Right renal pelvis (tissue), 4 donors: ENCODE results near the gene MRPL2. TPM values are rescaled to one million over a fixed set of nuclear protein-coding genes. Genes with fewer than 3 reads are reported as not detected.
"Not testable (repeated sequence)": the region's sequence is repeated elsewhere in the genome, so short reads cannot be mapped to it uniquely, and the experiment has no call there.

Source experiments
- DNase-seq, 4 donors: peaks; one replicate each; pipeline ENCODE4 v3.0.0-alpha.2; 2013; ENCODE audit warnings: low read depth in 4 of 4, low spot score in 3 of 4, missing footprints in 1 of 4
- polyA plus RNA-seq, 4 donors: library from polyadenylated mRNA; unstranded; fragments of 120-200 nt; gene quantifications; one replicate each; pipeline ENCODE4 v1.2.1, GENCODE V29; 2013; ENCODE audit not compliant: insufficient read length in 4 of 4

MRPL2 gene
- polyA plus RNA-seq, 4 donors: 60.4 to 71.6 (median 62.7) TPM

DNA sequence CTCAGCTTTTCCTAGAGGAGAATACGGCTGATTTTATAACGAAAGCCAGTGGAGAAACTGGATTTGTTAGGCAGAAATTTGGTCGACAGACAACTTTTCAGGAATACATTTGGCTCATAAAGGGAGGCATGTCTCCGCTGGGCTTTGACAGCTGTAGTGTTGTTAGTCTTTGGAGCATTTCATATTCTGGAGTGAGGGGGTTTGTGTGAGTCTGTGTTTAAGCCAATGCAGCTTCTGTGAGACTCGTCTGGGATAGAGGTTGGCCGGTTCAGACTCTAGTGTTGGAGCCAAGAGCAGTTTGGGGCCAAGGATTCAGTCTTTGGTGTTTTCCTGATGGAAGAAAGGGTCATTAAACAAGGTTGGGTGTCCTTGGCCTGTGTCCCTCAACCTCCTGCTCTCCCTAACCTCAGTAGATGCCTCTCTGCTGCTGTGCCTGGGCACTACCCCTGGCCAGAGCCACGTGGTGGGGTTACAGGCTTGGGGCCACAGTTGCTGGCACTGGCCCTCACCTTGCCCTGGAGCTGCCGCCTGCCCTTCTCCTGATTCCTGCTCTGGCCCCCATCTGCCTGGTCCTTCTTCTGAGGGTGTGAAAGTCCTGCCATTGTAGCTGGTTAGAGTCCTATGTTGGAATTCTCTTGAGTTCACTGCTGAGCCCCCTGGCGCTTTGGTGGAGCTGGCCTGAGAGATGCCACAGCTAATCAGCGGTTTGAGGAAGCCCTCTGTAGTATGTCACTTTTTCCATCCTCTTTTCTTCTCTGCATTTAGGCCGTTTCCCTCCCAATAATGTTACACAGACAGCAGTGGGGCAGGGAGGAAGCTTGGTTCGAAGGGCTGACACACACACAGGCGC, 23.8 kb upstream of the MRPL2 start:
- DNase-seq: no peak

DNA sequence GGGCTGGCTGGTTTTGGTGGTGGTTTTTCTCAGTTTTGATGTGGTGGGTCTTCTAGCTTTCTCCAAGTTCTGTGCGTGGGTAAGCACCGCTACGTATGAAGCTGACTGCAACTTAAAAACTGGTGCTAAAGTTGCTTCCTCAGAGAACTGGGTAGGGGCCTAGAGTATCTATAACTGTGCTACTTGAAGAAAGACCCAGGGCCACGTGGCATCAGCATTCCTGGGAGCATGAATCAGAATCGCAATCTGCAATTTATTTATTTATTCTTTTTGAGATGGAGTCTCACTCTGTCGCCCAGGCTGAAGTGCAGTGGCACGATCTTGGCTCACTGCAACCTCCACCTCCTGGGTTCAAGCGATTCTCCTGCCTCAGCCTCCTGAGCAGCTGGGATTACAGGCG, 22.7 kb upstream of the MRPL2 start:
- not testable (repeated sequence) for DNase-seq

DNA sequence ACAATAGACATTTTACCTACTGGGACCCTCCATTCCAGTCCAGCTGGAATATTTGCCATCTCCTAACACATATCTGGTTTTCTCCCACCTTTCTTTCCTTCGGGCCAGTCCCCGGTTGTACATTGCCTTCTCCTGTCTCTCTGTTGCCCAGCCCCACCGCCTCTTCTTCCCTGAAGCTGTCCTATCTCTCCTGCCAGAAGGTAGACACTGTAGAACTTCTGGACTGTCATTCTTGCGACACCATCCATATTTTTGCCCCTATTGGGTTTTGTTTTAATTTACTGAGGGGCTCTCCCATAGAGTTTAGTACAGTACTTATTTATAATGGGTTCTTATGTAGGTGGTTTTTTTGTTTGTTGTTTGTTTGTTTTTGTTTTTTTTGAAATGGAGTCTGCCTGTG, 21.8 kb upstream of the MRPL2 start:
- DNase-seq: no peak

- DNase-seq: no peak
These were observed 19.5 kb upstream of the MRPL2 start for GRCh38 chr6:43078691-43079090.

GRCh38 chr6:43077981-43078511, 18.8 kb upstream of the MRPL2 start:
- DNase-seq: no peak

GRCh38 chr6:43077333-43077809, 18.1 kb upstream of the MRPL2 start:
- DNase-seq: no peak

DNA sequence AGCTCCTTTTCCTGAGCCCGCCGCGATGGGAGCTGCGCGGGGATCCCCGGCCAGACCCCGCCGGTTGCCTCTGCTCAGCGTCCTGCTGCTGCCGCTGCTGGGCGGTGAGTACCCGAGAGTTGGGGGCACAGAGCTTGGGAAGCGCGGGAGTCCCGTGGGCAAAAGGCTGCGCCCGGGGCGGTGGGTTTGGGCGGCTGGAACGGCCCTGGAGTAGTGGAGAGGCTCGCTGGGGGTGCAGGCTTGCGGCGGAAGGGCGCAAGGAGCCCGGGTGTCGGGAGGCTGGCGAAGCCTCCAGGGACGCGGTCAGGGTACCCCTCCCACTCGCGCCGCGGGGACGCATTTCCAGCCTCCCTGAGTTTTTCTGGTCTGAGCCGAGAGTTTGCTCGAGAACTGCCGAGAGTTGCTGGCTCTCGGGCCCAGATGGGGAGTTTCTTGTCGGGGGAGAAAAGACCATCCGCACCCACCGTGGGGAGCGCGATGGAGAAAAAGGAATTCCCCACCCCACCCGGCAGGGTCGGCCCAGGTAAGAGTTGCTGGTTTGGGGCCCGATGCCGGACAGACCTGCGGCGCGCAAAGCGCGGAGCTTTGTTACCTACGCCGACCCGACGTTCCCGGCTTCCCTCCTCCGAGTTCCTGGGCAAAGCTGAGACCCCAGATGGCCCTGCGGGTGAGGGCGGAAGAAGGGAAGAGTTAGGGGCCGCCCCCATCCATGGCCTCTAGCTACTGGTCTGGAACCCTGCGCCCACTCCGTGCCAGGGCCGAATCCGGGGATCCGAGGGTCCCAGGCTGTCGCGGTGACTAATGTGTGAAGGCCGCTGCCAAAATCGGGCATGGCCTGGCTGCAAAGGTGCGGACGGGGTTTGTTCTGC, 17.5 kb upstream of the MRPL2 start:
- no peak for DNase-seq

DNA sequence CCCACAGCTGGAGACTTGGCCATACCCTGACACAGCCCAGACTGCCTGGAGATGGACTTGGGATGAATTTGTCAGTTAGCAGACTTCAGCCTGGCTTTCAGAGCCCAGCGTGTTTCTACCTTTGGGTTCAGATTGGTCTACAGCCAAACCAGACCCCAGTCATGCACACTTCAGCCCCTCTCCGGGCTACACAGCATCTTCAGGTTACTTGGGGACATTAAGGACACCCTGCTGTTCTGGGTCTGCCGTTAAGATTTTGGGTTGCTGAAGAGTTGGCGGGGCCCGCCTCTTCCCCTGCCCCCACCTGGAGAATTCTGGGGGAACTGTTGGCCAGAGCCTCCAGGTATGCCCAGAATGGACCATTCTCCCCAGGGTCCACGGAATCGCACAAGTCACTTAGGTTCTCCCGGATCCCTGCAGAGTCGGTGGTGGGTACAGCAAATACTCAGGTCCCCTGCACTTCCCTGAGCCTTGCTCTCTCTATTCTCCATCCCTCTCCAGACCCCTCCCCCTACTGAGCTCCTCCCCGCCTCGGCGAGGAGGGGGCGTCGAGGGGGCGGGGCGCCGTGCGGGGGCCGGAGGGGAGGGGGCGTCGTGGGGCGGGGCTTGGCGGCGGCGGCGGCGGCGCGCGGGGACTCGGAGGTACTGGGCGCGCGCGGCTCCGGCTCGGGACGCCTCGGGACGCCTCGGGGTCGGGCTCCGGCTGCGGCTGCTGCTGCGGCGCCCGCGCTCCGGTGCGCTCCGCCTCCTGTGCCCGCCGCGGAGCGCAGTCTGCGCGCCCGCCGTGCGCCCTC, 16.6 kb upstream of the MRPL2 start, which contains the start of gene PTK7:
Gene PTK7 (plus strand): TSS at position 645 of the 794 bp plus-strand sequence. CDS start 175 bp downstream, outside the sequence.
- DNase-seq: peak in 1 of 4 donors; percentile 80

DNA sequence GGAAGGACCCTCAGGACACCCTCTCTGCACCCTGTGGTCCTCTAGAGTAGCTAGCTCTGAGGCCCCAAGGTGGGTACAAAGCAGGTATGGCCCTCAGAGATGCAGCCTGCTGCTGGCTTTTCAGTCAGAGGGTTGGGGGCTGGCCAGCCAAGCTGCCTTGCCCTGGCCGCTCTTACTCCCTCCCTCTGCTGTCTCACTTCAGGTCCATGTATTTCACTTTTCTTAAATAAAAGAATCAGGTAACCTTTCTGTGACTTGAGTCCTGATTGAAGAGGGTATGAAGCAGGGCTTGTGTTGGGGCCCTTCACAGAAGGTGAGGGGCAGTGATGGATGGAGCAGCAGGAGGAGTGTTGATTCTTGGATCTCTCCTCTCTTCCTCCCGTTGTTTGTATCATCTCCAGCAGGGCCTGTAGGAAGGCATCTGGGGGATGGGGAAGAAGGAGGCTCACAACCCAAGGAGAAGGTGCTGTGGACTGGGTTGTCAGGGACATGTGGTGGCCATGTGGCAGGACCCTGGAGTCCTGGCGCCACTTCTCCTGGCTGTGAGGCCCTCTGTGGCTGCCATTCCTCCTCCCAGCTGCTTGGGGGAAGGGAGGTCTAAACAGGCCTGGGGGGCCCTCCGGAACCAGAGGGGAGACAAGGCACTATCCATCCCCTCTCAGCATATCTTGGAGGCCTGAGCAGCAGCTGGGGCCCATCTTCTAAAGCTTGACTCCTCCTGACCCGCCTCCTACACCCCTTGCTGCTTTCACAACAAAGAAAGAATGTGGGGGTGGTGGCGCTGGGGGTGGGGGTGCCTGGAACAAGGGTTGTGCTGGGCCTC, 15.8 kb upstream of the MRPL2 start:
- DNase-seq: no peak

DNA sequence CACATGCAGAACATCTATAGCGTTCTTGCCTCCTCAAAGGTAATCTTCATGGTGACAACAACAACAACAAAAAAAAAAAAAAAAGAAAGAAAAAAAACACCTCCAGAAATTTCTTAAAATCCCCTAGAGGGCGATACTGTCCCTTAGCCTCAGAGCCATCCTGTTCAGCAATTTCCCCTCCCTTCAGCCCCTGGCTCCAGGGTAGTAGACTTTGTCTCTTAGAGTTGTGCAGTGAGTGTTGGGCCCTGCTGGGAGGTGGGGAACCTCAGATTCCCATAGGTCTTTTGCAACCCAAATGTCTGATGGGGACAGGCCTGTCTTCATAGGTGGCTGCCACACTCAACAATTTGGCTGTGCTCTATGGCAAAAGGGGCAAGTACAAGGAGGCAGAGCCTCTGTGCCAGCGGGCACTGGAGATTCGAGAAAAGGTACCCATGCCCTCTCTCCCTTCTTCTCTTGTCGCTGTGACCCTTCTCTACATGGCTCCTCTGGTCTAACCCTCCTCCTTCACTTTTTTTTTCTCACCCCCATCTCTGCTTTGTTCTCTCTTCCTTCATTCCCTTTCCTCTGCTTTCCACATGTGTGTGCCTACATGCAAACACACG, 10.9 kb upstream of the MRPL2 start:
- peak in 1 of 4 donors; percentile 41 for DNase-seq

DNA sequence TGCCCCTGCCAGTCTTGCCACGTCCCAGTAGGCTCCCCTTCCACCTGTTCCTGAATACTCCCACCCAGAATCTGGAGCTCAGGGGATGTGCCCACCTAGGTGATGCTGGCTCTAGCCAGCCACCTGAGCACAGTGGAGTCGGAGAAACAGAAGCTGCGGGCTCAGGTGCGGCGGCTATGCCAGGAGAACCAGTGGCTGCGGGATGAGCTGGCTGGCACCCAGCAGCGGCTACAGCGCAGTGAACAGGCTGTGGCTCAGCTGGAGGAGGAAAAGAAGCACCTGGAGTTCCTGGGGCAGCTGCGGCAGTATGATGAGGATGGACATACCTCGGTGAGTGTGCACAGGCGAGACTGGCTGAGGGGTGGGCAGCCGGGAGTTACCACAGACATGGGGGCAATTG, 3.6 kb upstream of the MRPL2 start:
- no peak for DNase-seq

- DNase-seq: no peak
These were observed 2.6 kb upstream of the MRPL2 start for GRCh38 chr6:43061861-43062260.

- DNase-seq: no peak
These were observed 1.8 kb upstream of the MRPL2 start for GRCh38 chr6:43060755-43061633.

DNA sequence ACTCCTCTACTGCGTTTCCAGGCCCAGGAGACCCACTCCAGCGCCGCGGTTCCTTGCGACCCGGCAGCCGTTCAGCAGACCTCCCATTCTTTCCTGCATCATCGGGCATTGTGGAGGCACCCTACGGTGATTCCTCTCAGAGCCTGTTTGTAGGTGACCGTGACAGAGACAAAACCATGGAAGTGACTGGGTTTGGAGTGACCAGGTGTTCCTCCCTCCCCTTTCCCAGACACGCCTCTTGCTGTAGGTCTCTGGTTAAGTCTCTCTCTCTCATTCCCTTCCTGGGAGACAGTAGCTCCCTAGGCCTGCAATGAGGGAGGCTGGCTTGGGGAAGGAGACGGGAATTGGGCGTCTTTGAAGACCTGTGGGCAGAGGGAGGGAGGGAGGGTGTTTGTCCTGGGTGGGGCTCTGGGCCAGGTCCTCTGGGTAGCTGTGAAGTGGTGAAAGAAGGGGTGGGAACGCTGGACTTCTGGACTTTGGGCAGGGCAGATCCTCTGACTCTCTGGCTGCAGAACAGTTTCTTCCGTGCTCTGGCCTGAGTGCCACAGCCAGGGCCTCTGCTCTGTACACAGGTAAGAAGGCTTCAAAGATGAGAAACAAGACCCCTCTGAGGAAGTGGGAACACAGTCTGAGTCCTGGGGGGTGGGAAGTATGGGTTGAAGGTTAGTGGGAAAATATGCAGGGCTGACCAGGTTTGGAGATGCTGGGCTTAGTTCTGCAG, 960 bp upstream of the MRPL2 start:
- DNase-seq: no peak

DNA sequence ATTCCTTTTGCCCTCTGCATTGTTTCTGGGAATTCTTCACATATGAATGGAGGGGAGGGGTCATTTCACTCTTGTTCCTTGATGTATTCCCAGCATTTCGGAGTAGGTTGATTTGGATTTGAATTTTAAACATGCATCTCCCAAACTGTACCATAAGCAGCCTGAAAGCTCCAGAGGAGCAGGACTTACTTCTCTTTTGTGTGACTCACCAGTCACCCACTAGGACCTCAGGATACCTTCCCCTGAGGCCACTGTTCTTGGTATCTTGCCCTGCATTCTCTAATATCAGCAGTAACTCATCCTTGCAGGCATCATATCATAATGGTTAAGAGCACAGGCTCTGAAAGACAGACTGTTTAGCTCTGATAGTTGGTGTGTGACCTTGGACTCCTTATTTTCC, 703 bp downstream of the MRPL2 start:
- DNase-seq: no peak

DNA sequence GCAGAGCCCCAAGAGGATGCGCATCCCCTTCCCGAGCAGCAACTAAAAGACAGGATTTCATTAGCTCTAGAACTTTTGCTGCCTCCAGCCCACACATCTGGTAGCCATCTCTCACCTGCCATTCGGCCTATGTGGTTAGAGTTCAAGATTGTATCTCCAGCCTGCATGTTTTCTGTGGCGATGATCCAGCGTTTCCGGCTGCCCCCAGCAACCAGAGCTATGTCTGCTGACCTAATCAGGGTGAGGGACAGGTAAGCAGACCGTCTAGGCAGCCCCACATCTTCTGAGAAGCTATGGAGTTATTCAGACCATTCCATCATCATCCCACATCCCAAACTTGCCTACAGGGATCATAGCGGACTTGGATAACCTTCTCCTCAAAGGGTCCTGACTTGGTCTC, 3.3 kb downstream of the MRPL2 start:
- DNase-seq: no peak

GRCh38 chr6:43054206-43054943, 4.9 kb downstream of the MRPL2 start:
- no peak for DNase-seq
